GM03348 (cell line): Measurements from ENCODE around the gene RAET1L.
"Not testable (repeated sequence)": the region's sequence is repeated elsewhere in the genome, so short reads cannot be mapped to it uniquely, and the experiment has no call there.

ENCODE experiments used
- DNase-seq: peaks from one replicate; pipeline ENCODE4 v3.0.0; 2012; ENCODE audit warnings: low spot score

RAET1L gene

GRCh38 chr6:149990661-149991471 lies 34.5 kb downstream of the RAET1L start:
- peak; percentile 34 for DNase-seq

- peak; percentile 24 for DNase-seq
These were observed 35.1 kb downstream of the RAET1L start for GRCh38 chr6:149990212-149990660.

GRCh38 chr6:149988550-149989346 lies 36.6 kb downstream of the RAET1L start:
- DNase-seq = no peak

- no peak for DNase-seq
These were observed 37.7 kb downstream of the RAET1L start for GRCh38 chr6:149987602-149988107.

DNA sequence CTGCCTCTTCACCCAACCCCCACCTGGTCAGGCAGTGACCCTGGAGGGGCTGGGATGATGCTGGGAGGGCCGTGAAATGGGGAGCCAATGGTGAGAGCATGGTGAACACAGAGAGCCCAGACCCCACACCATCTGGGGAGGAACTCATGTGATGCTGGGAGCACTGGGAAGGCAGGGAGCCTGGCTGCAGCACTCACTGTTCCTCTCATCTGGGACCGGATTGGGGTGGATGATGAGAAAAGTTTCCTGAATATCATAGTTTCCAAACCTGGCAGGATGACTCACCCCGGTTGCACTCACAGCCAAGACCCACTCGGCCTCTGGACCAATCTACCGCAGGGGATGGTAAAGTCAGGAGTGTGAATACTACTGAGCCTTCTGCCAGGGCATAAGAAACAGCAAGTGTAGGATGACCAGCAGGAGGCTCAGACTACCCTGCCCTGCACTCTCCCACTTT lies 39.8 kb downstream of the RAET1L start:
- no peak for DNase-seq

- DNase-seq = no peak
These were observed 40.6 kb downstream of the RAET1L start for GRCh38 chr6:149984773-149985172.

- no peak for DNase-seq
These were observed 42.2 kb downstream of the RAET1L start for GRCh38 chr6:149983145-149983544.

GRCh38 chr6:149979293-149979692 lies 46.0 kb downstream of the RAET1L start:
- no peak for DNase-seq

- no peak for DNase-seq
These were observed 46.7 kb downstream of the RAET1L start for GRCh38 chr6:149978610-149979009.

GRCh38 chr6:149977221-149977620 lies 48.1 kb downstream of the RAET1L start:
- no peak for DNase-seq

DNA sequence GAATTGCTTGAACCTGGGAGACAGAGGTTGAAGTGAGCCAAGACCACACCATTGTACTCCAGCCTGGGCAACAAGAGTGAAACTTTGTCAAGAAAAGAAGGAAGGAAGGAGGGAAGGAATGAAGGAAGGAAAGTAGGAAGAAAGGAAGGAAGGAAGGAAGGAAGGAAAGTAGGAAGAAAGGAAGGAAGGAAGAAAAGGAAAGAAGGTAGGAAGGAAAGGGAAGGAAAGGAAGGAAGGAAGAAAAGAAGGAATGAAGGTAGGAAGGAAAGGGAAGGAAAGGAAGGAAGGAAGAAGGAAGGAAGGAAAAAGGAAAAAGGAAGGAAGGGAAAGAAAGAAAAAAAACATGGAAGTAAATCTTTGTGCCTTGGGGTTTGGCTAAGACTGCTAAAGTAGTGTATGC lies 49.9 kb downstream of the RAET1L start:
- no peak for DNase-seq

GRCh38 chr6:149974825-149975224 lies 50.5 kb downstream of the RAET1L start:
- DNase-seq = no peak

DNA sequence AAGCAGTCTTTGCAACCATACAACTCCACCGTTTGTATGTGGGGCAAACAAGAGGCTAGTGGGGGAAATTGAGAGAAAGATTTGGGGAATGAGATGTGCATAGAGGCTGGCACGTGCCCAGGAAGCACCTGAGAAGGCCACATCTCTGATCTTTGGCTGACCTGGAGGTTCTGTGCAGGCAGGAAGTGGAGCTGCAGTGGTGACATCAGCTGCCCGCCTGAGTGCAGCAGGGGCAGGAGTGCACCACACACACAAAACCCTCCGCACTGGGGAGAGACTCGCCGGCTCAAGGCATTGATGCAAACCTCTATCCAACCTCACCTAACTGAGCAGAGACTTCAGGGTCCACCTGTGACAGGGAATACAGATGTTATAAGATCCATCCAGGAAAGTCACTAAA lies 50.9 kb downstream of the RAET1L start:
- not testable (repeated sequence) for DNase-seq

GRCh38 chr6:149969635-149970034 lies 55.7 kb downstream of the RAET1L start:
- DNase-seq = no peak

GRCh38 chr6:149968909-149969308 lies 56.4 kb downstream of the RAET1L start:
- not testable (repeated sequence) for DNase-seq
